ENCODE measurements around the gene SYT2. TPM values are rescaled to one million over a fixed set of nuclear protein-coding genes. Genes with fewer than 3 reads are reported as not detected.

Gene SYT2
- total RNA-seq, 1 donor: not detected

DNA sequence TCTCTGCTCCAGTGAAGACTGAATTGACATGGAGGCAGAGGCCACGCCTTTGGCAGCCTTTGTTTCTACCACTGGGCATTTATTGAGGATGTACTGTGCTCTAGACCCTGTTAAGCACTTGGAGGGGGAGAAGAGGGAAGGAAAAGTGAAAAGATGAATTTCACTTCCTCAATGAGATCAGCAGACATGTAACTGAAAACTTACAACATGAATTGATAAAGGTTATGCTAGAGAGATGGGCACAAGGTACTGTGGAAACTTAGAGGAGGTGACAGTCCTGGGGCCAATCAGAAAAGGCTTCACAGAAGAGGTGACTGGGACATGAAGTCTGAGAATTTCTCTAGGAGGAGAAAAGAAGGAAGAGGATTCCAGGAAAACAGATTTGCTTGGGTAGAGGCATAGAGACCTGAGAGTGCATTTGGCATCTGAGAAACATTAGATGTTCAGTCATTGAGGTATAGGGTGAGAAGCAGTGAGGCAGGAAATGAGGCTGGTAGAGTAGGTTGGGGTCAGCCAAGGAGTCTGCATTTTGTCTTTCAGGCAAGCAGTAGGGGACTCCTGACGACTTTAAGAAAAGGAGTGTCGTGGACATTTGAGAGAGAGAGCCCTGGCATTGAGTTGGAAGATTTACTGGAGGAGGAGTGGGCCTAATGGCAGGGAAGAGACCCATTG is 113.0 kb downstream of the SYT2 start:
- TF ChIP-seq, protein P1, sequence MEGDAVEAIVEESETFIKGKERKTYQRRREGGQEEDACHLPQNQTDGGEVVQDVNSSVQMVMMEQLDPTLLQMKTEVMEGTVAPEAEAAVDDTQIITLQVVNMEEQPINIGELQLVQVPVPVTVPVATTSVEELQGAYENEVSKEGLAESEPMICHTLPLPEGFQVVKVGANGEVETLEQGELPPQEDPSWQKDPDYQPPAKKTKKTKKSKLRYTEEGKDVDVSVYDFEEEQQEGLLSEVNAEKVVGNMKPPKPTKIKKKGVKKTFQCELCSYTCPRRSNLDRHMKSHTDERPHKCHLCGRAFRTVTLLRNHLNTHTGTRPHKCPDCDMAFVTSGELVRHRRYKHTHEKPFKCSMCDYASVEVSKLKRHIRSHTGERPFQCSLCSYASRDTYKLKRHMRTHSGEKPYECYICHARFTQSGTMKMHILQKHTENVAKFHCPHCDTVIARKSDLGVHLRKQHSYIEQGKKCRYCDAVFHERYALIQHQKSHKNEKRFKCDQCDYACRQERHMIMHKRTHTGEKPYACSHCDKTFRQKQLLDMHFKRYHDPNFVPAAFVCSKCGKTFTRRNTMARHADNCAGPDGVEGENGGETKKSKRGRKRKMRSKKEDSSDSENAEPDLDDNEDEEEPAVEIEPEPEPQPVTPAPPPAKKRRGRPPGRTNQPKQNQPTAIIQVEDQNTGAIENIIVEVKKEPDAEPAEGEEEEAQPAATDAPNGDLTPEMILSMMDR (IDR thresholded peaks at IDR 0.05; ENCODE audit: insufficient read depth, low read depth, low read length): no peak
- DNase-seq (ENCODE audit: low read depth): no peak
- H3K4me3 ChIP-seq (ENCODE audit: low read depth, low read length): no peak overlapping the region

DNA sequence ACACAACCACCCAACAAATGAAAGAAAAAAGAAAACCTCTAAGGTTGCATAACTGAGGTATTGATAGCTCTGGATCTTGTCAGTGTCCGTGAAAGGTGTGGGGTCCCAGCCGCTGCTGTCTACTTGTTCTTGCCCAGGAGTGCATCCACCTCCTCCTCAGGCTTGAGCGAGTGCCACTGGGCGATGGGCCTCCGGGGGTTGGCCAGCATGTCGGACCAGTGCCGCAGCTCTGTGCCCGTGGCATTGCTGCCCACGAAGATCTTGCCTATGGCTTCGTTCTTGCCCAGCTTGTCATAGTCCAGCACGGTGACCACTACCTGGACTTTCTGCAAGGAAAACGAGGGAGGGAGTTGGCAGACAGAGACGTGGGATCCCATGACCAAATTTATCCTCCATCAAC is 113.6 kb downstream of the SYT2 start:
- no peak for DNase-seq (ENCODE audit: low read depth)
- TF ChIP-seq, protein P1 (IDR thresholded peaks at IDR 0.05; ENCODE audit: insufficient read depth, low read depth, low read length): no peak
- no peak overlapping the region for H3K4me3 ChIP-seq (ENCODE audit: low read depth, low read length)

DNA sequence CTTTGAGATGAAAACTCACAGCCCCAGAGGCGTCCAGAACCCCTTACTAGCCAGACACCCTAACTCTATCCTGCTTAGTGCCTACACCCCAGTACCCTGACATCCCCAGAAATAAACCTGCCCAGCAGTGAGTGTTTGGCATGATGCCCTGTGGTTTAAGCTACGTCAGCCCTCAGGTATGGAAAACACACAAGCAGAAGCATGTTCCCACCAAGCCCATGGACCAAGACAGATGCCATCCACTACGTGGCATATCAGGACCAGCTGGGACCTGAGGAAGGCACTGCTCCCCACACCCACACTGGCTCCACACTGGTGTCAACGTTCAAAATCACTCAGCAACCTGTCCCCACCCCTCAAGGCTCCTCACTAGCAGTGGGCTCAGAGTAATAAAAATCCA is 116.4 kb downstream of the SYT2 start:
- TF ChIP-seq, protein P1 (IDR thresholded peaks at IDR 0.05; ENCODE audit: insufficient read depth, low read depth, low read length): no peak
- no peak for DNase-seq (ENCODE audit: low read depth)
- H3K4me3 ChIP-seq (ENCODE audit: low read depth, low read length): no peak overlapping the region

DNA sequence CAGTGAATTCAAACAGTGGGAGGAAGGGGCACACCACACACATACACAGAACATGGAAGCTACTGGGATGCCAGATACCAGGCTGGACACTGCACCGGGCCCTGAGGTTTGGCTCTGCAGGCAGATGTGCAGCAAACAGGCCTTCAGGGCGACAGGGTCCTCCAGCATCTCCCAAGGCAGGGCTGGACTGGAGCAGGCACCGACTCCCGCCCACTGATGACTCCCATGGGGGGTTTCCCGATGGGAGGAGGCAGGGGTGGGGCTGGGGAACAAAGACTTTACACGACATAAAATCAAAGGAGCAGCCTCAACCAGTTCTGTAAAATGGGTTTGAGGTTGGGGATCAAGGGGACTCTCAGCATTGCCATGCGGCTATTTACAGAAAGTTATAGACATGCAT is 118.1 kb downstream of the SYT2 start:
- H3K4me3 ChIP-seq (ENCODE audit: low read depth, low read length): no peak overlapping the region
- TF ChIP-seq, protein P1 (IDR thresholded peaks at IDR 0.05; ENCODE audit: insufficient read depth, low read depth, low read length): no peak
- no peak for DNase-seq (ENCODE audit: low read depth)

DNA sequence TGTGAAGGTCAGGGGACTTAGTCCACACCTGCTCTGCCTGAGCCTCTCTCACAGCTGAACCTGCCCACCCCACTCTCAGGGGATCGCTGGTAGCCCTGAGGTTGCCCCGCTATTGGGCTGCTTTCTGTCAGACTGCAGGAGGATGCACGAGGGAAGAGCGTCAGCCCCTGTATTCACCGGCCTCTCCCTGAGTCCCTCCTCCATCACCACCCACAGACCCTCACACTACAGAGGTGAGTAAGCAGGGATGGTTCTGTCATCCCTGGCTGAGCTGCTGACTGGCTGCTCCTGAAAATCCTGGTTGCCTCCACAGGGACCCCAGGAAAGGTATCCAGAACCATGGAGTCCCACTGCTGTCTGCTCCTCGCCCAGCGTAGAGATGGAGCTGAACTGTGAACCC is 118.7 kb downstream of the SYT2 start:
- TF ChIP-seq, protein P1 (IDR thresholded peaks at IDR 0.05; ENCODE audit: insufficient read depth, low read depth, low read length): no peak
- H3K4me3 ChIP-seq (ENCODE audit: low read depth, low read length): no peak overlapping the region
- DNase-seq (ENCODE audit: low read depth): no peak

DNA sequence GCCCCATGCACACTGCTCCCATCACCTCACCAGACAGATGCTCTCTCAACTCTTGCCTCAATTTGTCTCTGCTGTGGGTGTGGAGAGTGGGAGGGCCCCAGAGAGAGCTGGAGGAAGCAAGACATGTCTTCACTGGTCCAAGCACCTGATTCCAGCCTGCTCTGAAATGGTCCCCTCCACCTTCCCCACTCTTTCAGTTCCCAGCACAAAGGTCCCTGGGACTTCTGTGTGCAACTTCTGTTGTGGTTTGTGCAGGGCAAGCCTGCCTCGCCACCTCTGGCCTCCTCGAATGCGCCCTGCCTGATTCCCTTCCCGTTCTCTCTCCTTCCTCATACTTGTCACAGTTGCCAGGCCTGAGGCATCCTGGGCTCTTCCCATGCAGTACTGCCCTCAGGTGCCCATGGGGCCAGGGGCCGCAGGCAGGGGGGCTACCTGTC is 119.3 kb downstream of the SYT2 start:
- TF ChIP-seq, protein P1 (IDR thresholded peaks at IDR 0.05; ENCODE audit: insufficient read depth, low read depth, low read length): no peak
- DNase-seq (ENCODE audit: low read depth): no peak
- no peak overlapping the region for H3K4me3 ChIP-seq (ENCODE audit: low read depth, low read length)

DNA sequence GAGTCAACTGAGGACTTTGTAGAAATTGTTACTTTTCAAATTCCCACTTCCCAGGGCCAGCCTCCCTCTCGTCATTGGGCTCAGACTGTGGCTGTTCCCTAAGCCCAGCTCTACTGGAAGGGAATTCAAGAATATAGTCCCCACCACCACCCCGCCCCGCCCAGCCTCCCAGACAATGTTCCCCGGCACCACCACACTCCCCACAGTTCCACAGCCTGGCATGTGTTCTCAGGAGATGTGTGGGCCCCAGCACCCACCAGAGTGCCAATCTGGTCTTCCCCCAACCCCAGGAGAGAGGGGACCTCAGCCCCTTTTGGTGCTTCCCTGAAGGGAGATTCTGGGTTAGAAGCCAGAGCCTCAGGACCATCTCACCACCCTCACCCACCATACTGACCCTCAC is 120.1 kb downstream of the SYT2 start:
- H3K4me3 ChIP-seq (ENCODE audit: low read depth, low read length): no peak overlapping the region
- TF ChIP-seq, protein P1 (IDR thresholded peaks at IDR 0.05; ENCODE audit: insufficient read depth, low read depth, low read length): no peak
- DNase-seq (ENCODE audit: low read depth): no peak
